Chondrocyte (in vitro differentiated cells): Measurements from ENCODE around the gene TULP4. TPM values are rescaled to one million over a fixed set of nuclear protein-coding genes. Genes with fewer than 3 reads are reported as not detected.
"Not testable (repeated sequence)": the region's sequence is repeated elsewhere in the genome, so short reads cannot be mapped to it uniquely, and the experiment has no call there.

Source experiments
- DNase-seq: peaks from one replicate; pipeline ENCODE4 v3.0.0; 2021; ENCODE audit warnings: mixed read lengths, low spot score
- H3K27ac Mint-ChIP-seq: one replicate; pipeline ENCODE4 v1.8.0; 2021; ENCODE audit warnings: mild to moderate bottlenecking, moderate library complexity, mixed read lengths; ENCODE audit not compliant: unreplicated experiment
- H3K27me3 Mint-ChIP-seq: 2 replicates; pipeline ENCODE4 v1.8.0; 2021; ENCODE audit warnings: low read depth, mixed read lengths
- H3K36me3 Mint-ChIP-seq: 2 replicates; pipeline ENCODE4 v1.8.0; 2021; ENCODE audit warnings: low read depth, mixed read lengths
- H3K4me1 Mint-ChIP-seq: 2 replicates; pipeline ENCODE4 v1.8.0; 2021; ENCODE audit warnings: low read depth, mild to moderate bottlenecking, mixed read lengths
- H3K4me3 Mint-ChIP-seq: one replicate; pipeline ENCODE4 v1.8.0; 2021; ENCODE audit warnings: mild to moderate bottlenecking, moderate library complexity, mixed read lengths; ENCODE audit not compliant: unreplicated experiment
- H3K9me3 Mint-ChIP-seq: 2 replicates; pipeline ENCODE4 v1.8.0; 2021; ENCODE audit warnings: low read depth, mixed read lengths
- total RNA-seq: library from RNA; stranded (reverse); gene quantifications from 3 replicates; pipeline ENCODE4 v1.2.1, GENCODE V29; 2021
- TF ChIP-seq, protein P1 (sequence below): fragments of 200-600 bp; sonication (generic); IDR thresholded peaks from 2 replicates; pipeline ENCODE4 v1.5.0; 2021; ENCODE audit warnings: antibody characterized with exemption, mild to moderate bottlenecking, moderate library complexity

The TULP4 gene
- total RNA-seq, 1 donor from 2014 or later: 97.7 TPM

DNA sequence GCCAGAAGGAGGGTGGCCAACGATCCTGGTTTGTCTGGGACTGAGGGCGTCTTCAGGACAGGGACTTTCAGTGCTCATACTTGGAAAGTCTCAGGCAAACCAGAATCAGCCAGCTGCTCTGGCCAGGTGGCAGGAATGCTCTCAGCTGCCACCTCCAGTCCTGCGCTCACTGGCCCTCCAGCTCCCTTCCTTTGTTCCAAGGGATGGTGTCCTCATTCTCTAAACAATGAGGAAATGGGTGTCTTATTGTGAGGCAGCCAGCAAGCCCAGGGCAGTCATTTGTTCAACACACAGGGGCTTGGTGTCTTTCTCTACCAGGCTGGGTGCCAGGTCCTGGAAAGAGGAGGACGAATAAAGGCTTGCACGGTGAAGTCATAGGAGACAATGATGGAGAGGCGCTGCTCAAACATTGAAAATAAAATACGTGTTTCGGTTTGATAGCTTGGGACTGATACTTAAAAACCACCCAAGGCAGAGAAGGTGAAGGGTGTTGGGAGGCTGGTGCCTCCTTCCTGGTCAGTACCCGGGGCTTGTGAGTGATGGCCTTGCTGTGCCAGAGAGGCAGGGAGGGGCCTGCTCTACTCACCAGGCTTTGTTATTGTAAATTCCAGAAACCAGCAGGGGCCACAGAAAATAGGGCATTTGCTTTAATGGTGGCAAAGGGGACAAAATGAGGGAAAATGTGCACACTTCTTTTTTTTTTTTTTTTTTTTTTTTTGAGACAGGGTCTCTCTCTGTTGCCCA, 236.3 kb downstream of the TULP4 start:
- peak; percentile 40 for DNase-seq

DNA sequence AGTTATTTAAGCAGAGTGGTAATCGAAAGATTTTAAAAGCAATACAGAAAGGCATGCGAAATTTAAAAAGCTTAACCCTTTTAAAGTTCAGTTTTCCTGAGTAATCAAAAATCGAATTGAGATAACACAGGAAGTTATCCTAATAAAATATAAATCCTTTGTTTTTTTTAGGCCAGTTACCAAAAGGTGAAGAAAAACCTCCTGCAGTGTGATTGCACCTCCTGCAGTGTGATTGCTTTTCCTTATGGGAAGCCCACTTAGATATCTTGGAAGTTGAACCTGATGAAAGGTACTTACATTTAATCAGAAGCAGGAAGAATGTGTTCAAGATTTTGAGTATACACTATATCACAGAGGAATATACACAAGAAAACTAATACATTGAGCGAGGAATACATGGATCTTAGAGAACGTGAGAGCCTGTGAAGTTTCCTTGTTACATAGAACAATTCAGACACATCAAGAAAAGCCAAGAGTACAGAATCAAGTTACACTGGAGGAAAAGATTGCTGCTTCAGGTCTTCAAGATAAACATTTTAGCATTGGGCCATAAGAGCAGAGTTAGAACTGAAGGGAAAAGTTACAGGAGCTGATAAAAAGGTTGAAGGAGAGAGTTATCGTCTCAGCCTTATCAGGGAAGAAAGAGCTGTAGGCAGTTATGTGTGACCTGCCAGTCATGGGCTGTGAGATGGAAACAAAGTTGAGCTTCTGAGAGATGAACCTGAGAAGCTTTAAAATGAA, 240.0 kb downstream of the TULP4 start:
- Mint-ChIP-seq H3K27me3 (no peaks in the 10 kb centered on the region), H3K9me3 (no peaks in the 10 kb centered on the region), H3K4me1 (peaks cover 9% of the 10 kb centered on the region), H3K27ac (no peak overlapping the region), H3K36me3 (no peaks in the 10 kb centered on the region), H3K4me3 (no peak overlapping the region)
- TF ChIP-seq, protein P1, sequence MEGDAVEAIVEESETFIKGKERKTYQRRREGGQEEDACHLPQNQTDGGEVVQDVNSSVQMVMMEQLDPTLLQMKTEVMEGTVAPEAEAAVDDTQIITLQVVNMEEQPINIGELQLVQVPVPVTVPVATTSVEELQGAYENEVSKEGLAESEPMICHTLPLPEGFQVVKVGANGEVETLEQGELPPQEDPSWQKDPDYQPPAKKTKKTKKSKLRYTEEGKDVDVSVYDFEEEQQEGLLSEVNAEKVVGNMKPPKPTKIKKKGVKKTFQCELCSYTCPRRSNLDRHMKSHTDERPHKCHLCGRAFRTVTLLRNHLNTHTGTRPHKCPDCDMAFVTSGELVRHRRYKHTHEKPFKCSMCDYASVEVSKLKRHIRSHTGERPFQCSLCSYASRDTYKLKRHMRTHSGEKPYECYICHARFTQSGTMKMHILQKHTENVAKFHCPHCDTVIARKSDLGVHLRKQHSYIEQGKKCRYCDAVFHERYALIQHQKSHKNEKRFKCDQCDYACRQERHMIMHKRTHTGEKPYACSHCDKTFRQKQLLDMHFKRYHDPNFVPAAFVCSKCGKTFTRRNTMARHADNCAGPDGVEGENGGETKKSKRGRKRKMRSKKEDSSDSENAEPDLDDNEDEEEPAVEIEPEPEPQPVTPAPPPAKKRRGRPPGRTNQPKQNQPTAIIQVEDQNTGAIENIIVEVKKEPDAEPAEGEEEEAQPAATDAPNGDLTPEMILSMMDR: no peak
- no peak for DNase-seq

More for the DNA sequence above, 236.3 kb downstream of the TULP4 start:
- Mint-ChIP-seq H3K4me1 (peaks cover 9% of the 10 kb centered on the region), H3K27ac (no peak overlapping the region), H3K4me3 (no peak overlapping the region), H3K36me3 (no peaks in the 10 kb centered on the region), H3K27me3 (no peaks in the 10 kb centered on the region), H3K9me3 (no peaks in the 10 kb centered on the region)
- TF ChIP-seq, protein P1: no peak

DNA sequence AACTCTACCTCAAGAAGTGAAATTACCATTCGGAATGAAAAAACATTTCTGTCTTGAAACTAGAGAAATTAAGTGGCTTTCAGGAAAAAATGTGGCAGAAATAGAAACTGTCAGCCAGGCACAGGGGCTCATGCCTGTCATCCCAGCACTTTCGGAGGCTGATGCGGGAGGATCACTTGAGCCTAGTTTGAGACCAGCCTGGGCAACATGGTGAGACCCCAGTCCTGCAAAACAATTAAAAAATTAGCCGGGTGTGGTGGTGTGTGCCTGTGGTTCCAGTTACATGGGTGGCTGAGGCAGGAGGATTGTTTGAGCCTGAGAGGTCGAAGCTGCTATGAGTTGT, 240.5 kb downstream of the TULP4 start:
- no peaks in the 10 kb centered on the region for H3K27me3 Mint-ChIP-seq
- H3K4me3 Mint-ChIP-seq: no peak overlapping the region
- H3K4me1 Mint-ChIP-seq: peaks cover 9% of the 10 kb centered on the region
- H3K36me3 Mint-ChIP-seq: no peaks in the 10 kb centered on the region
- H3K27ac Mint-ChIP-seq: no peak overlapping the region
- TF ChIP-seq, protein P1: no peak
- DNase-seq: no peak
- no peaks in the 10 kb centered on the region for H3K9me3 Mint-ChIP-seq

DNA sequence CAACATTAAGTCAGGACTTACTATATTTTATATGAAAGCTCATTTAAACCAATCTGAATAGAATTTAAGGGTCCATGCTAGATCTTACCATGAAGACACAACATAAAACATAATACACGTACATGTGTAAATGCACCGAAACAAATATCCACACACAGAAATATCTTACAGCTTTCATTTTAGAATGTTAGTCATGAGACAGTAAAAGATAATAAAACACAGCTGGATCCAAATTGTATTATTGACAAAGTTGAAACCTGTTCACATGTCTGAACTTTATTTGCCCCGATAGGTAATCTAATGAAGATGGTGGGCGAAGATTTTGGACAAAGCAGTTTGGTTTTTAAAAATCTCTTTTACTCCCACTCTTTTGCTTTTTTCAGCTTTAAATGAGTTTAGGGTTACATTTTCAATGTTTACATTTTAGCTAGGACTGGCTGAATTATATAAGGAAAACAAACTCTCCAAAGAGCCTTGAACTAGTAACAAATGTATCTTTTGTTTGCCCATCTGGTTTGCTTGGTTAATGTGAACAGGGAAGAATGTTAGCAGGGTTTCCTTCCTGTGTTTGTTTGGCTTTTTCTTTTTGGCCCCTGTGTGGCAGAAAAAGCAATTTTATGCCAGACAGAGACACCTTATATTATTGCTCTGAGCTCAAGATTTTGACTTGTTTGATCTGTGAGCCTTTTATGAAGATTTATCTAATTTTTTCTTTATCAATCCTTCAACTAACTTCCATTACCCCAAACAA, 242.5 kb downstream of the TULP4 start:
- Mint-ChIP-seq H3K36me3 (no peaks in the 10 kb centered on the region), H3K9me3 (no peaks in the 10 kb centered on the region), H3K4me1 (peaks cover 3% of the 10 kb centered on the region), H3K27ac (no peak overlapping the region), H3K27me3 (no peaks in the 10 kb centered on the region), H3K4me3 (no peak overlapping the region)
- TF ChIP-seq, protein P1: no peak
- no peak for DNase-seq

DNA sequence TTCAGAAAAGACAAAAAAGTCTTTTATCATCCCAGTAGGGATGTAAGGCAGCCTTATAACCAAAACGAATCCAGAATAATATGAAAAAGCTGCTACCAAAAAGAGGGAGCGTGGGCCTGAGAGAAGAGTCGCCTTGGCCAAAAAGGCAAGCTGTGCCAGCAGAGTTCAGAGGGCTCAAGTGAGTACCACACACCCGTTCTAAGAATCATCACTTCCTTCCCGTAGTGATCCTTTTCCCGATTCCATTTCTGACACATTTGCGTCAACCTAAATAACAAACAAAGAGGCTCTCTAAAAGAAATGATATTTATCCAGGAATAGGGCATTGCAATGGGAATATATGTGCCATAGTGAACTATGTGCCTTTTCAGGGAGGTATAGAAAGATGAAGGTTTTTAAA, 243.8 kb downstream of the TULP4 start:
- H3K4me1 Mint-ChIP-seq: peaks cover 8% of the 10 kb centered on the region
- DNase-seq: no peak
- H3K4me3 Mint-ChIP-seq: no peak overlapping the region
- no peak overlapping the region for H3K27ac Mint-ChIP-seq
- no peaks in the 10 kb centered on the region for H3K9me3 Mint-ChIP-seq
- H3K27me3 Mint-ChIP-seq: no peaks in the 10 kb centered on the region
- no peaks in the 10 kb centered on the region for H3K36me3 Mint-ChIP-seq
- TF ChIP-seq, protein P1: no peak

DNA sequence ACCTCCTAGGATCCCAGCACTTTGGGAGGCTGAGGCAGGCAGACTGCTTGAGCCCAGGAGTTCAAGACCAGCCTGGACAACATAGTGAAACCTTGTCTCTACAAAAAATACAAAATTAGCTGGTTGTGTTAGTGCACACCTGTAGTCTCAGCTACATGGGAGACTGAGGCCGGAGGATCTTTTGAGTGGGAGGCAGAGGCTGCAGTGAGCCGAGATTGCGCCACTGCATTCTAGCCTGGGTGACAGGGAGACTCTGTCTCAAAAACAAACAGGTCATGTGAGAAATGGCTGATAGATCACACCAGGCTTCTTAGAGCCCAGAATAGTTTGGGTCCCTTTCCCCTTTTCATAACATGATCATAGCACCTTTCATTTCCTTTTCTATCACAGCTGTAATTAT, 244.8 kb downstream of the TULP4 start:
- not testable (repeated sequence) for H3K4me3 Mint-ChIP-seq, DNase-seq, H3K36me3 Mint-ChIP-seq, H3K27me3 Mint-ChIP-seq, H3K9me3 Mint-ChIP-seq, H3K27ac Mint-ChIP-seq
- H3K4me1 Mint-ChIP-seq: peaks cover 18% of the 10 kb centered on the region
